Activated CD4-positive, alpha-beta T cell treated with anti-CD3 and anti-CD28 coated beads, Interleukin-2, amount 10 ng/mL, durations not matched to agents 24 days and 14 days (primary cell): ENCODE measurements around the gene DESI2. TPM values are rescaled to one million over a fixed set of nuclear protein-coding genes. Genes with fewer than 3 reads are reported as not detected.
"Not testable (repeated sequence)": the region's sequence is repeated elsewhere in the genome, so short reads cannot be mapped to it uniquely, and the experiment has no call there.

ENCODE experiments used
- DNase-seq: peaks from one replicate; pipeline ENCODE4 v3.0.0; 2022
- H3K27ac Mint-ChIP-seq: one replicate; pipeline ENCODE4 v1.8.0; 2022; ENCODE audit warnings: mild to moderate bottlenecking, mixed read lengths
- H3K27me3 Mint-ChIP-seq: one replicate; pipeline ENCODE4 v1.8.0; 2022; ENCODE audit warnings: mixed read lengths
- H3K36me3 Mint-ChIP-seq: one replicate; pipeline ENCODE4 v1.8.0; 2022; ENCODE audit warnings: low read depth, mild to moderate bottlenecking, mixed read lengths
- H3K4me1 Mint-ChIP-seq: one replicate; pipeline ENCODE4 v1.8.0; 2021; ENCODE audit warnings: mixed read lengths
- H3K4me3 Mint-ChIP-seq: one replicate; pipeline ENCODE4 v1.8.0; 2022; ENCODE audit warnings: mild to moderate bottlenecking, moderate library complexity, mixed read lengths
- H3K9me3 Mint-ChIP-seq: one replicate; pipeline ENCODE4 v1.8.0; 2021; ENCODE audit warnings: mixed read lengths
- intact Hi-C: fragments of 100-400 bp; cut with micrococcal nuclease; formaldehyde crosslinking; loops from one replicate; pipeline ENCODE4 v1.15.1; 2023
- total RNA-seq: library from RNA; stranded (reverse); gene quantifications from 2 replicates; pipeline ENCODE4 v1.2.3, GENCODE V29; 2022

DESI2 gene
- total RNA-seq, 1 donor from 2014 or later, result 32.3 TPM

GRCh38 chr1:244732851-244733450, 80.0 kb downstream of the DESI2 start:
- H3K27me3 Mint-ChIP-seq, result peaks cover 25% of the 10 kb centered on the region
- H3K4me3 Mint-ChIP-seq, result no peak overlapping the region
- intact Hi-C loops, result no loop called here
- H3K9me3 Mint-ChIP-seq, result peaks cover 4% of the 10 kb centered on the region
- H3K27ac Mint-ChIP-seq, result no peak overlapping the region
- DNase-seq, result no peak
- H3K36me3 Mint-ChIP-seq, result peaks cover 2% of the 10 kb centered on the region
- H3K4me1 Mint-ChIP-seq, result peaks cover 13% of the 10 kb centered on the region

GRCh38 chr1:244735404-244735803, 82.5 kb downstream of the DESI2 start:
- intact Hi-C loops, result no loop called here
- no peak for DNase-seq
- H3K4me3 Mint-ChIP-seq, result no peak overlapping the region
- H3K27ac Mint-ChIP-seq, result no peak overlapping the region
- H3K27me3 Mint-ChIP-seq, result peaks cover 10% of the 10 kb centered on the region
- peaks cover 2% of the 10 kb centered on the region for H3K36me3 Mint-ChIP-seq
- peaks cover 2% of the 10 kb centered on the region for H3K4me1 Mint-ChIP-seq
- peaks cover 4% of the 10 kb centered on the region for H3K9me3 Mint-ChIP-seq

GRCh38 chr1:244735876-244736561, 83.1 kb downstream of the DESI2 start:
- Mint-ChIP-seq H3K36me3 (peaks cover 2% of the 10 kb centered on the region), H3K4me3 (no peak overlapping the region), H3K27ac (no peak overlapping the region), H3K27me3 (peaks cover 8% of the 10 kb centered on the region), H3K4me1 (peaks cover 2% of the 10 kb centered on the region), H3K9me3 (peaks cover 4% of the 10 kb centered on the region)
- intact Hi-C loops, result no loop called here
- no peak for DNase-seq

GRCh38 chr1:244739140-244739539, 86.2 kb downstream of the DESI2 start:
- H3K27ac Mint-ChIP-seq, H3K4me3 Mint-ChIP-seq, H3K4me1 Mint-ChIP-seq, H3K36me3 Mint-ChIP-seq, H3K27me3 Mint-ChIP-seq, intact Hi-C loops, DNase-seq, H3K9me3 Mint-ChIP-seq: not testable (repeated sequence)

- intact Hi-C loops, result not testable (repeated sequence)
Measured at GRCh38 chr1:244740027-244740617, 87.2 kb downstream of the DESI2 start.

GRCh38 chr1:244741692-244742091, 88.8 kb downstream of the DESI2 start:
- Mint-ChIP-seq H3K27ac (no peak overlapping the region), H3K36me3 (no peaks in the 10 kb centered on the region), H3K27me3 (no peaks in the 10 kb centered on the region), H3K4me1 (no peaks in the 10 kb centered on the region), H3K4me3 (no peak overlapping the region), H3K9me3 (no peaks in the 10 kb centered on the region)
- intact Hi-C loops, result no loop called here
- DNase-seq, result no peak

More at GRCh38 chr1:244740027-244740617, 87.2 kb downstream of the DESI2 start:
- not testable (repeated sequence) for H3K27me3 Mint-ChIP-seq, H3K4me3 Mint-ChIP-seq, DNase-seq, H3K9me3 Mint-ChIP-seq, H3K36me3 Mint-ChIP-seq, H3K4me1 Mint-ChIP-seq, H3K27ac Mint-ChIP-seq

GRCh38 chr1:244749230-244750016, 96.5 kb downstream of the DESI2 start:
- no peak overlapping the region for H3K27ac Mint-ChIP-seq
- intact Hi-C loops, result no loop called here
- H3K27me3 Mint-ChIP-seq, result no peaks in the 10 kb centered on the region
- H3K4me1 Mint-ChIP-seq, result no peaks in the 10 kb centered on the region
- no peak for DNase-seq
- H3K9me3 Mint-ChIP-seq, result no peaks in the 10 kb centered on the region
- no peak overlapping the region for H3K4me3 Mint-ChIP-seq
- H3K36me3 Mint-ChIP-seq, result no peaks in the 10 kb centered on the region

- intact Hi-C loops, result no loop called here
- H3K9me3 Mint-ChIP-seq, result no peaks in the 10 kb centered on the region
- H3K4me1 Mint-ChIP-seq, result no peaks in the 10 kb centered on the region
- no peak for DNase-seq
- H3K27ac Mint-ChIP-seq, result no peak overlapping the region
- H3K36me3 Mint-ChIP-seq, result no peaks in the 10 kb centered on the region
- no peaks in the 10 kb centered on the region for H3K27me3 Mint-ChIP-seq
- no peak overlapping the region for H3K4me3 Mint-ChIP-seq
Measured at GRCh38 chr1:244751271-244751895, 98.5 kb downstream of the DESI2 start.

GRCh38 chr1:244755673-244756072, 102.7 kb downstream of the DESI2 start:
- no peaks in the 10 kb centered on the region for H3K9me3 Mint-ChIP-seq
- H3K36me3 Mint-ChIP-seq, result no peaks in the 10 kb centered on the region
- no peak overlapping the region for H3K4me3 Mint-ChIP-seq
- no peaks in the 10 kb centered on the region for H3K27me3 Mint-ChIP-seq
- intact Hi-C loops, result no loop called here
- no peak for DNase-seq
- H3K27ac Mint-ChIP-seq, result no peak overlapping the region
- H3K4me1 Mint-ChIP-seq, result no peaks in the 10 kb centered on the region

GRCh38 chr1:244757091-244757939, 104.4 kb downstream of the DESI2 start:
- no peak overlapping the region for H3K4me3 Mint-ChIP-seq
- H3K4me1 Mint-ChIP-seq, result no peaks in the 10 kb centered on the region
- DNase-seq, result no peak
- no peak overlapping the region for H3K27ac Mint-ChIP-seq
- no peaks in the 10 kb centered on the region for H3K9me3 Mint-ChIP-seq
- H3K27me3 Mint-ChIP-seq, result peaks cover 1% of the 10 kb centered on the region
- intact Hi-C loops, result no loop called here
- no peaks in the 10 kb centered on the region for H3K36me3 Mint-ChIP-seq
